Small intestine (tissue), 7 donors: ENCODE measurements around the gene PDP2. TPM values are rescaled to one million over a fixed set of nuclear protein-coding genes. Genes with fewer than 3 reads are reported as not detected.

Experiments used
- DNase-seq, 2 donors: peaks; one replicate each; pipeline versions ENCODE4 v3.0.0 to v3.0.0-alpha.2; 2013
- FAIRE-seq: peaks from 2 replicates; lab custom pipeline; 2012; peaks lifted over from hg19 to GRCh38; lab: Jason Lieb, UNC
- H3K27ac ChIP-seq, 3 donors: one replicate each; pipeline ENCODE4 v1.5.1; 2013; ENCODE audit warnings: low read length in 2 of 3, mild to moderate bottlenecking in 2 of 3, control low read depth in 1 of 3, inconsistent platforms in 1 of 3, low read depth in 1 of 3, moderate library complexity in 1 of 3
- H3K27me3 ChIP-seq, 3 donors: one replicate each; pipeline ENCODE4 v1.6.1; 2013; ENCODE audit warnings: low read length in 3 of 3, inconsistent platforms in 1 of 3; ENCODE audit not compliant: control insufficient read depth in 3 of 3, insufficient read depth in 3 of 3
- H3K36me3 ChIP-seq, 3 donors: one replicate each; pipeline ENCODE4 v1.6.1; 2013; ENCODE audit warnings: low read length in 3 of 3, inconsistent platforms in 1 of 3, low read depth in 1 of 3, mild to moderate bottlenecking in 1 of 3, moderate library complexity in 1 of 3; ENCODE audit not compliant: control insufficient read depth in 3 of 3, insufficient read depth in 2 of 3
- H3K4me1 ChIP-seq, 3 donors: one replicate each; pipeline ENCODE4 v1.6.1; 2013; ENCODE audit warnings: low read length in 2 of 3, inconsistent platforms in 1 of 3, low read depth in 1 of 3, mild to moderate bottlenecking in 1 of 3, moderate library complexity in 1 of 3; ENCODE audit not compliant: control insufficient read depth in 3 of 3, insufficient read depth in 2 of 3
- H3K4me3 ChIP-seq, 3 donors: one replicate each; pipeline ENCODE4 v1.5.1; 2013; ENCODE audit warnings: low read length in 3 of 3, control low read depth in 1 of 3, inconsistent platforms in 1 of 3, low read depth in 1 of 3, mild to moderate bottlenecking in 1 of 3, moderate library complexity in 1 of 3
- H3K9me3 ChIP-seq, 2 donors: one replicate each; pipeline ENCODE4 v1.6.1; 2013; ENCODE audit warnings: low read depth in 1 of 2, low read length in 1 of 2; ENCODE audit not compliant: control insufficient read depth in 2 of 2, insufficient read depth in 1 of 2
- WGBS, 3 donors: extraction: QIAGEN DNeasy Blood & Tissue Kit; methylation state at CpG; one replicate each; pipeline ENCODE4 v1.1.7; 2013; 5-methylcytosine and 5-hydroxymethylcytosine counted together
- polyA plus RNA-seq, 4 donors: library from polyadenylated mRNA; stranded (reverse) in 3 of 4; unstranded in 1 of 4; fragments of 200-250 nt in 3 of 4; fragments of 120-200 nt in 1 of 4; gene quantifications; one replicate each; pipeline versions ENCODE4 v1.2.1 to v1.2.3, GENCODE V29; 2013
- donor health status: healthy with polysubstance abuse.
- donor health status: control.
- donor health status: control.
- donor health status: Bipolar disorder and iron deficiency.
- donor health status: healthy.

PDP2 gene
- polyA plus RNA-seq, 4 donors, result 1.6 to 11.2 (median 4.3) TPM

- Histone ChIP-seq H3K27ac (peak within 1 kb of the TSS in 1 of 3 donors; percentile 25), H3K4me1 (peaks cover 0 to 25% (median 4%) of the 10 kb centered on the region in 3 donors), H3K36me3 (no peaks in the 10 kb centered on the region), H3K27me3 (peaks cover 0 to 8% (median 0%) of the 10 kb centered on the region in 3 donors), H3K4me3 (no peak within 1 kb of the TSS), H3K9me3 (no peaks in the 10 kb centered on the region)
- 35 to 71% (median 51%) methylated on average over 7 of the region's 7 CpGs for WGBS, 3 donors
- DNase-seq, result peak; percentile 73 to 82
- FAIRE-seq, result no peak
Measured at GRCh38 chr16:66918803-66919568, 38.7 kb downstream of the PDP2 start, which contains the start of gene CDH16. CDH16 (minus strand) TSS chr16:66918885; CDS start chr16:66918065, 820 bp downstream.

- Histone ChIP-seq H3K4me3 (no peak overlapping the region), H3K4me1 (peaks cover 2 to 28% (median 4%) of the 10 kb centered on the region in 3 donors), H3K36me3 (no peaks in the 10 kb centered on the region), H3K9me3 (no peaks in the 10 kb centered on the region), H3K27me3 (peaks cover 0 to 16% (median 0%) of the 10 kb centered on the region in 3 donors), H3K27ac (no peak overlapping the region)
- DNase-seq, result no peak
- no peak for FAIRE-seq
- 69 to 71% (median 70%) methylated on average over 5 of the region's 5 CpGs for WGBS, 3 donors
Measured at GRCh38 chr16:66919569-66920298, 39.4 kb downstream of the PDP2 start.

- FAIRE-seq (no peak), DNase-seq (no peak)
- peaks cover 3 to 30% (median 4%) of the 10 kb centered on the region in 3 donors for H3K4me1 ChIP-seq
- H3K9me3 ChIP-seq, result no peaks in the 10 kb centered on the region
- H3K36me3 ChIP-seq, result no peaks in the 10 kb centered on the region
- no peak overlapping the region for H3K27ac ChIP-seq
- no peak overlapping the region for H3K4me3 ChIP-seq
- H3K27me3 ChIP-seq, result peaks cover 0 to 20% (median 0%) of the 10 kb centered on the region in 3 donors
- 46 to 68% (median 64%) methylated on average over 2 of the region's 2 CpGs for WGBS, 3 donors
Measured at GRCh38 chr16:66920299-66920590, 39.9 kb downstream of the PDP2 start.

- no peak overlapping the region for H3K4me3 ChIP-seq
- no peaks in the 10 kb centered on the region for H3K36me3 ChIP-seq
- peaks cover 0 to 29% (median 0%) of the 10 kb centered on the region in 3 donors for H3K27me3 ChIP-seq
- H3K9me3 ChIP-seq, result no peaks in the 10 kb centered on the region
- peaks cover 3 to 36% (median 4%) of the 10 kb centered on the region in 3 donors for H3K4me1 ChIP-seq
- no peak for DNase-seq
- 70 to 79% (median 73%) methylated on average over 9 of the region's 9 CpGs for WGBS, 3 donors
- no peak for FAIRE-seq
- no peak overlapping the region for H3K27ac ChIP-seq
Measured at GRCh38 chr16:66920924-66921680, 40.8 kb downstream of the PDP2 start.

- Histone ChIP-seq H3K27ac (no peak overlapping the region), H3K9me3 (no peaks in the 10 kb centered on the region), H3K4me1 (peaks cover 3 to 36% (median 4%) of the 10 kb centered on the region in 3 donors), H3K4me3 (no peak overlapping the region), H3K27me3 (peaks cover 0 to 33% (median 0%) of the 10 kb centered on the region in 3 donors), H3K36me3 (no peaks in the 10 kb centered on the region)
- 76 to 81% (median 79%) methylated on average over 40 to 42 of the region's 42 CpGs for WGBS, 3 donors
- no peak for FAIRE-seq
- DNase-seq, result no peak
Measured at GRCh38 chr16:66921729-66922450, 41.6 kb downstream of the PDP2 start.

- DNase-seq (no peak), FAIRE-seq (no peak)
- peaks cover 0 to 34% (median 3%) of the 10 kb centered on the region in 3 donors for H3K4me1 ChIP-seq
- no peak overlapping the region for H3K27ac ChIP-seq
- 73 to 88% (median 84%) methylated on average over 18 of the region's 18 CpGs for WGBS, 3 donors
- H3K36me3 ChIP-seq, result no peaks in the 10 kb centered on the region
- H3K4me3 ChIP-seq, result no peak overlapping the region
- H3K9me3 ChIP-seq, result no peaks in the 10 kb centered on the region
- H3K27me3 ChIP-seq, result peaks cover 0 to 33% (median 0%) of the 10 kb centered on the region in 3 donors
Measured at GRCh38 chr16:66923247-66923731, 43.0 kb downstream of the PDP2 start.

GRCh38 chr16:66923866-66924265 is 43.6 kb downstream of the PDP2 start:
- FAIRE-seq, result no peak
- no peak for DNase-seq
- no peaks in the 10 kb centered on the region for H3K9me3 ChIP-seq
- no peaks in the 10 kb centered on the region for H3K36me3 ChIP-seq
- H3K4me1 ChIP-seq, result peaks cover 0 to 28% (median 3%) of the 10 kb centered on the region in 3 donors
- H3K27ac ChIP-seq, result no peak overlapping the region
- peaks cover 0 to 32% (median 0%) of the 10 kb centered on the region in 3 donors for H3K27me3 ChIP-seq
- H3K4me3 ChIP-seq, result no peak overlapping the region
- 15 to 43% (median 38%) methylated on average over 3 of the region's 3 CpGs for WGBS, 3 donors
